Common myeloid progenitor, CD34-positive (primary cell): ENCODE data around the gene EIF6.
A peak's percentile ranks its signal among the peaks of the same experiment; 100 is the strongest.
"Not testable (repeated sequence)": the region's sequence is repeated elsewhere in the genome, so short reads cannot be mapped to it uniquely, and the experiment has no call there.

Experiments
- CTCF ChIA-PET: fragments of 350-600 bp; sonication (Branson Sonifier 250); formaldehyde crosslinking; loops from one replicate; lab custom pipeline; 2021; ENCODE audit warnings: antibody characterized with exemption; lab: Charles Lee
- POLR2A ChIA-PET: fragments of 350-600 bp; sonication (Branson Sonifier 250); formaldehyde crosslinking; loops from one replicate; lab custom pipeline; 2021; ENCODE audit warnings: antibody characterized with exemption; lab: Charles Lee
- DNase-seq, 3 donors: peaks; one replicate each; pipeline versions ENCODE4 v3.0.0 to v3.0.0-alpha.2; 2013
- H3K27ac ChIP-seq, 2 experiments: 1 replicate in 1 of 2; 2 replicates in 1 of 2; pipeline ENCODE4 v1.7.0; 2013; ENCODE audit warnings: inconsistent platforms in 2 of 2, low read length in 2 of 2, mild to moderate bottlenecking in 2 of 2, low read depth in 1 of 2, moderate library complexity in 1 of 2; ENCODE audit not compliant: severe bottlenecking in 2 of 2, insufficient read depth in 1 of 2, poor library complexity in 1 of 2
- H3K27me3 ChIP-seq, 5 experiments: replicated peaks in 2 of 5; 1 replicate in 3 of 5; 2 replicates in 2 of 5; pipeline versions ENCODE4 v1.6.1 to v1.7.0; 2013; ENCODE audit warnings: low read length in 4 of 5, mild to moderate bottlenecking in 2 of 5, moderate library complexity in 2 of 5, inconsistent platforms in 1 of 5; ENCODE audit not compliant: insufficient read depth in 5 of 5, control insufficient read depth in 4 of 5
- H3K36me3 ChIP-seq, 4 experiments: 1 replicate in 2 of 4; 2 replicates in 2 of 4; pipeline versions ENCODE4 v1.6.1 to v1.7.0; 2013; ENCODE audit warnings: low read length in 3 of 4, control low read depth in 1 of 4, mild to moderate bottlenecking in 1 of 4; ENCODE audit not compliant: control insufficient read depth in 4 of 4, insufficient read depth in 4 of 4
- H3K4me1 ChIP-seq, 4 experiments: 1 replicate in 3 of 4; 2 replicates in 1 of 4; pipeline versions ENCODE4 v1.6.1 to v1.7.1; 2013; ENCODE audit warnings: low read length in 3 of 4, mild to moderate bottlenecking in 3 of 4, control low read depth in 1 of 4, inconsistent platforms in 1 of 4, moderate library complexity in 1 of 4; ENCODE audit not compliant: control insufficient read depth in 4 of 4, insufficient read depth in 4 of 4; ENCODE audit errors: control extremely low read depth in 1 of 4
- H3K4me3 ChIP-seq, 7 experiments: 1 replicate in 4 of 7; 2 replicates in 3 of 7; pipeline versions ENCODE4 v1.5.1 to v1.7.0; 2013; ENCODE audit warnings: mild to moderate bottlenecking in 7 of 7, low read length in 6 of 7, moderate library complexity in 6 of 7, inconsistent platforms in 2 of 7, low read depth in 2 of 7, control low read depth in 1 of 7; ENCODE audit not compliant: insufficient read depth in 4 of 7, control insufficient read depth in 1 of 7; ENCODE audit errors: extremely low read depth in 1 of 7
- H3K9me3 ChIP-seq, 5 experiments: 1 replicate in 4 of 5; 2 replicates in 1 of 5; pipeline versions ENCODE4 v1.6.1 to v1.7.1; 2013; ENCODE audit warnings: low read length in 4 of 5, mild to moderate bottlenecking in 2 of 5, inconsistent platforms in 1 of 5, low read depth in 1 of 5, moderate library complexity in 1 of 5; ENCODE audit not compliant: control insufficient read depth in 4 of 5, insufficient read depth in 2 of 5; ENCODE audit errors: control extremely low read depth in 1 of 5
- WGBS: methylation state at CpG from one replicate; pipeline ENCODE4 v1.1.5; 2013; ENCODE audit not compliant: insufficient coverage; 5-methylcytosine and 5-hydroxymethylcytosine counted together

Gene EIF6

DNA sequence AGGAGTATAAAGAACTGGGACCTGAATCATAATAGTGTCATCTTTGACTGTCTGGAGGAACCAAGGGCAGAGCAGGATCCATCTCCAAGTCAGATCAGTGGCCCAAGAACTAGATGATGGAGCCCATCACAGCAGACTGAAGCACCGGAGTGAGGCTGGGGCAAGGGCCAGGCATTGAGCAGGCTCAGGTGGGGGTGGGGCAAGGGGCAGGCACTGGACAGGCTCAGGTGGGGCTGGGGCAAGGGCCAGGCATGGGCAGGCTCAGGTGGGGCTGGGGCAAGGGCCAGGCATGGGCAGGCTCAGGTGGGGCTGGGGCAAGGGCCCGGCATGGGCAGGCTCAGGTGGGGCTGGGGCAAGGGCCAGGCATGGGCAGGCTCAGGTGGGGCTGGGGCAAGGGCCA lies 32.0 kb downstream of the EIF6 start:
- POLR2A ChIA-PET = interaction anchor here (0.6 kb wide), 1 partner anchor 1004 kb away, joined by 3 read pairs; no protein-coding TSS in a partner anchor
- H3K4me3 ChIP-seq, H3K27ac ChIP-seq: not testable (repeated sequence)

GRCh38 chr20:35252037-35252461 lies 32.5 kb downstream of the EIF6 start:
- Histone ChIP-seq H3K27me3 (no peaks in the 10 kb centered on the region), H3K4me3 (no peak overlapping the region), H3K9me3 (no peaks in the 10 kb centered on the region), H3K27ac (no peak overlapping the region), H3K36me3 (no peaks in the 10 kb centered on the region), H3K4me1 (peaks cover 0 to 8% (median 5%) of the 10 kb centered on the region in 4 experiments)
- 40% methylated on average over 1 of the region's 2 CpGs for WGBS
- ChIA-PET CTCF (no interaction called here), POLR2A (no interaction called here)
- DNase-seq = peak in 2 of 3 donors; percentile 25

More for the DNA sequence above, 32.0 kb downstream of the EIF6 start:
- CTCF ChIA-PET, H3K36me3 ChIP-seq, DNase-seq, H3K27me3 ChIP-seq, H3K4me1 ChIP-seq, H3K9me3 ChIP-seq: not testable (repeated sequence)
- WGBS = 100% methylated on average over 1 of the region's 2 CpGs

DNA sequence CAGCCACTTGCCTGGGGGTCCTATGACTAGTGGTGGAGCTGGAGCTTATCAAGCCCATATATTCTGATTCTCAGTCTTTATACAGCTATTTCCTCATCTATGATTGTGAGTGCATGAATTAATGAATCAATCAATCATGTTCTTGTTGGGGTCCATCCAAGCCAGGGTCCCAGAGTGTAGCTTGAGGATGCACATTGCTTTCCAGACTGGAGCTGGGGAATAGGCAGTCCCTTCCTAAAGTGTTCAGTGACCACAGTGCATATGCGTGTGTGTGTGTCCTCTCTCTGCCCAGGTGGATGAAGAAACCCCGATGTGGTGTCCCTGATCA lies 33.0 kb downstream of the EIF6 start:
- 100% methylated on average over 2 of the region's 2 CpGs for WGBS
- Histone ChIP-seq H3K27ac (no peak overlapping the region), H3K4me3 (no peak overlapping the region), H3K36me3 (no peaks in the 10 kb centered on the region), H3K27me3 (no peaks in the 10 kb centered on the region), H3K9me3 (no peaks in the 10 kb centered on the region), H3K4me1 (peaks cover 0 to 8% (median 5%) of the 10 kb centered on the region in 4 experiments)
- ChIA-PET POLR2A (no interaction called here), CTCF (interaction anchor here (1.0 kb wide), 1 partner anchor 378 kb away, joined by 3 read pairs; no protein-coding TSS in a partner anchor)
- DNase-seq = no peak

DNA sequence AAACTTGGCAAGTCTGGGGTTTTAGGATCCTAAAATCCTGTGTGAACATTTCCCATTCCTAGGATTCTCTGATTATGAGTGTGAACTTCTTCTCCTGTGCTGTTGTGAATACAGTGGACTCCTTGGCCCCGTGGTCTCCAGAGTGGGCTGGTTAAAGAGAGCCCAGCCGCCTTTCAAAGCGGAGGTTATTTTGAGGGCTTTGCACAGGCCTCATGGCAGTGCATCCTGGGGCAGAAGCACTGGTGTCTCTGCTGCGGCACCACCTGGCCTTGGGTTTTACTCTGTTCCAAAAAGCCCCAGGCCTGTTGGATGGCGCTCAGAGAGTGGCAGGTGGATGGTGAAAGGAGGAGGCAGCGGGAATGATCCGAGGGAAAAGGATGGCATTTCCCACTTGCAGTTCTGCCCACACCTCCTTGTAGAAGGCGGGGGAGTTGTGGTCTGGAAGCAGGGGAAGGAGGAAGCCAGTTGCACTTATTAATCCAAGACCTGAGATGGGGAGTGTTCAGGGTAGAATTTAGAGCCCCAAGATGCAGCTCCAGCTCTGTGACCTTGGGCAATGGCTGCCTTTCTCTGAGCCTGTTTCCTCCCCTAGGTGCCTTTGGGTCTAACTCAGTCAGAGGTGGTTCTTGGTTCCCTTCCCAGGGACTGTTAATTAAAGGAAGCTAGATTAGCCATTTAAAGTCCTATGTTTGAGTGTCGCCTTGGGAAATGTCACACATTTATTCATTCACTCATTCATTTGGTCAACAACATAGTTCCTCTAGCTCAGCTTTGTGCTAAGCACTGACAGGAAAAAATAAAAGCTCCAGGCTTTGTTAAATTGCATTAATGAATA lies 35.7 kb downstream of the EIF6 start:
- DNase-seq = no peak
- Histone ChIP-seq H3K9me3 (no peaks in the 10 kb centered on the region), H3K27me3 (no peaks in the 10 kb centered on the region), H3K36me3 (no peaks in the 10 kb centered on the region), H3K27ac (no peak overlapping the region), H3K4me3 (no peak overlapping the region), H3K4me1 (peaks cover 0 to 8% (median 5%) of the 10 kb centered on the region in 4 experiments)
- CTCF ChIA-PET = interaction anchor here (0.7 kb wide), 1 partner anchor 83 kb away, joined by 4 read pairs; no protein-coding TSS in a partner anchor
- POLR2A ChIA-PET = no interaction called here
- 94% methylated on average over 7 of the region's 9 CpGs for WGBS

DNA sequence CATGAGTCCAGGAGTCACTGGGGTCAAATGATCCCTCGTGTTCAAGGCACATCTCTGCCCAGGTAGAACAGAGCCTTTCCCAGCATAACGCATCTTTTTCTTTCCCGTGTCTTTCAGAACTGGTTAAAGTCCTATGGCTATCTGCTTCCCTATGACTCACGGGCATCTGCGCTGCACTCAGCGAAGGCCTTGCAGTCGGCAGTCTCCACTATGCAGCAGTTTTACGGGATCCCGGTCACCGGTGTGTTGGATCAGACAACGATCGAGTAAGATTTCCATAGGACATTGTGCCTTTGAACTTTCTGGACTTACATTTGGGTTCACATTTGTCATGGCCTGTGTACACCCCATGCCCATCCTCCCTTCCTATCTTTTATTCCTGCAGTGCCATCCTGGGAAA lies 37.8 kb downstream of the EIF6 start:
- H3K27me3 ChIP-seq = no peaks in the 10 kb centered on the region
- no peaks in the 10 kb centered on the region for H3K36me3 ChIP-seq
- POLR2A ChIA-PET = no interaction called here
- WGBS = 94% methylated on average over 12 of the region's 12 CpGs
- H3K27ac ChIP-seq = no peak overlapping the region
- no peaks in the 10 kb centered on the region for H3K9me3 ChIP-seq
- DNase-seq = no peak
- CTCF ChIA-PET = no interaction called here
- no peak overlapping the region for H3K4me3 ChIP-seq
- peaks cover 0 to 8% (median under 1%) of the 10 kb centered on the region in 4 experiments for H3K4me1 ChIP-seq

DNA sequence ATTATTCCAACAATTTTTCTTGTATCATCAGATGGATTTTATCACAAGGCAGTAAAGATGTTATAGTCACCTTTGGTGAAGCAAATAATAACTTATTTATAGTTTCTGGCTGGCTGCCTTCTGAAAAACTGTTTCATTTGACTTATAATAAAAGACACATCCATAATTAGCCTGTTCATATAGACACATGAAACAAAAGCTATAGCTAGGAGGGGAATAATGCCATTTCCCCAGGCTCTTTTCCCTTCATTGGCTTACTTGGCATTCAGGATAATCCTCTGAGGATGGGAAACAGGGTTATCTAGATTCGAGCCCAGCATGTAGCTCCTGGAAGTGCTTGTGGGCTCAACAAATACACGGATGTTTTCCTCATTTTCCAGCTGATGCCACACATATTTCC lies 40.6 kb downstream of the EIF6 start:
- no peaks in the 10 kb centered on the region for H3K36me3 ChIP-seq
- no peak overlapping the region for H3K27ac ChIP-seq
- no peaks in the 10 kb centered on the region for H3K27me3 ChIP-seq
- H3K4me1 ChIP-seq = no peaks in the 10 kb centered on the region
- H3K4me3 ChIP-seq = no peak overlapping the region
- WGBS = 100% methylated on average over 1 of the region's 2 CpGs
- no peak for DNase-seq
- H3K9me3 ChIP-seq = no peaks in the 10 kb centered on the region
- ChIA-PET POLR2A (no interaction called here), CTCF (no interaction called here)

DNA sequence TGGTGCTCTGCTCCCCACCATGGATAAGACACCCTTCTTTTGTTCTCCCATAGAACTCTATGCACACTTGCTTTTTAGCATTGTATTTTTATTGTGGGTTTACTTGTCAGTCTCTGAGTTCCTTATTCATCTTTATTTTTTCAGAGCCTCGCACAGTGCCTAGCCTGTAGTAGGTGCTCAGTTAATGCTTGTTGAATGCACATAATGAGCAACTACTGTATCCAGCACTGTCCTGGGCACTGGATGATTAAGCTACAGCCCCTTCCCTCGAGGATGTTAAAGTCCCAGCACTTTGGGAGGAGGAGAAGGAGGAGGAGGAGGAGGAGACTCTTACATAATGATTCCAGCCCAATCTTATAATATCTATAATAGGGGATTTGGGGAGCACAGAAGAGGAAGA lies 41.3 kb downstream of the EIF6 start:
- H3K9me3 ChIP-seq = no peaks in the 10 kb centered on the region
- ChIA-PET POLR2A (no interaction called here), CTCF (no interaction called here)
- no peak overlapping the region for H3K4me3 ChIP-seq
- H3K27ac ChIP-seq = no peak overlapping the region
- H3K36me3 ChIP-seq = no peaks in the 10 kb centered on the region
- no peak for DNase-seq
- peaks cover 0 to 5% (median 3%) of the 10 kb centered on the region in 4 experiments for H3K4me1 ChIP-seq
- 100% methylated on average over 1 of the region's 2 CpGs for WGBS
- no peaks in the 10 kb centered on the region for H3K27me3 ChIP-seq
